RKO (cell line): Measurements from ENCODE around the gene PPP2R1B.

ENCODE experiments used
- DNase-seq: peaks from one replicate; pipeline ENCODE4 v3.0.0-alpha.2; 2016; ENCODE audit warnings: low spot score

Gene PPP2R1B

DNA sequence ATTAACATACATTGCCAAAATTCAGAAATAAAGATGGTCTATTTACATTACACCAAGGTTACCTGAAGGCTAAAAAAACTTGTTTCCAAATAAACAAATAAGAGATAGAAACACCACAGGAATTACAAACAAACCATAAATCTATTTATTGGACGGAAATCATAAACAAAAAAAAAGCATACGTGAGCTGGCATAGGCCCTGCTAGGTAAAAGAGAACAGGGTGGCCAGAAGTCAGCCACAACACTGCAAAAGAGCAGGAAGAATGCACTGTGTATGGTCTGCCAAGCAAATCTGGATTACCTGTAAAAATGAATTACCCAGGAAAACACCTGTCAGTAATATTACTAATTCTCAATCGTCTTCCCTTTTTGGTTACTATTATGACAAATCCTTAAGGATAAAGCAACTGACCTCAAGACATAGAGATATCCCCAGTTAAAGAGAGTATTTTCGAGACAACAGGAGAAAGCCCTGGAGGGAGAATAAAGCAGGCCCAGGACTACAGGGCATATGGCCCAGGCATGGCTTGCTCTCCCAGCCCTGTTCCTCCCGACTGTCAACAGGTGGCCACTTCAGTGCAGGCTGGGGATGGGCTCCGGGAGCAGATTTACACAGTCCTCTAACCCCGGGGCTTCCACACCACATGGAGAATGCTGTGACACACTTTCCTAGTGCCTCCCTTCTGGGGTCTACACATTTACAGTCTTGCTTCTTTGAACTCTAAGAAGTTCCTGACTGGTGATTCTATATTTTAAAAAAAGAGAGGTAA is 18.0 kb downstream of the PPP2R1B start:
- DNase-seq: no peak

DNA sequence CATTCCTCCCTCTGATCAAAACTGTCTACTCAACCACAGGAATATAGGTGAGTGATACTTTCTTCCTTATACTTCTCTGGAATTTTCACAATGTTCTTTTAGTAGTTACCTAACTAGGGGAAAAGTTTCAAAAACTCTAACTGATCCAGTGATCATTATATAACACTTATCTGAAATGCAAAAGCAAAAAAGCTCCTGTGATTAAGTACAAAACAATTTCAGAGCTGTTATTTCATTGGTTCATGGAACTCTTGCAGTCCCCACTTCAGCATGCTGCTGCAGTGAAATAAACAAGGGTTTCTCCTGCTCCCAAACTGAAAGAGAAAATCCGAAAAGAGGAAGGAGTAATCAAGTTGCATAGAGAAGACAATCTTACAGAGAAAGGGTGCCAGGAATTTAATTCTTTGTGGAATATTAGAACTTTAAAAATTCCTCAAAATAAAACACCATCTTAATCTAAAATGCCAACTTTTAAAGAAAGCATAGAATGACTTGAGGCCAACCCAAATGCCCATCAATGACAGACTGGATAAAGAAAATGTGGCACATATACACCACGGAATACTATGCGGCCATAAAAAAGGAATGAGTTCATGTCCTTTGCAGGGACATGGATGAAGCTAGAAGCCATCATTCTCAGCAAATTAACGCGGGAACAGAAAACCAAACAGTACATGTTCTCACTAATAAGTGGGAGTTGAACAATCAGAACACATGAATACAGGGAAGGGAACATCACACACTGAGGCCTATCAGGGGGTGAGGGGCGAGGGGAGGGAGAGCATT is 20.3 kb downstream of the PPP2R1B start:
- DNase-seq: no peak

DNA sequence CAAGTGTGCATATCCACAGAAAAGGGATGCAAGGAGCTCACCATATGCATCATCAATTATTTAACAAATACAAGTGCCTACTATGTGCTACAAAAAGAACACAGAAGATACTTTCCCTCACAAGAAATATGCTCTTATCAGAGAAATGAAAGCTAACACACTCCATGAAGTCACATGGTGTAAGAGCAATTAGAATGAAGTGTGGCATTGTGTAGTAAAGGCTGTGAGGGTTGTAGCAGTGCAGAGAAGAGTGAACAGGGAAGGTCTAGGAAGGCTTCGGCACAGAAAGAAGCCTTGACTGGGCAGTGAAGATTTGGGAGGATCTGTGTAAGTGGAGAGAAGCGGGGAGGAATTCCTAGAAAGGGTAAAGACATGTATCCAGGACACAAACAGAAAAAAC is 22.5 kb downstream of the PPP2R1B start:
- no peak for DNase-seq

DNA sequence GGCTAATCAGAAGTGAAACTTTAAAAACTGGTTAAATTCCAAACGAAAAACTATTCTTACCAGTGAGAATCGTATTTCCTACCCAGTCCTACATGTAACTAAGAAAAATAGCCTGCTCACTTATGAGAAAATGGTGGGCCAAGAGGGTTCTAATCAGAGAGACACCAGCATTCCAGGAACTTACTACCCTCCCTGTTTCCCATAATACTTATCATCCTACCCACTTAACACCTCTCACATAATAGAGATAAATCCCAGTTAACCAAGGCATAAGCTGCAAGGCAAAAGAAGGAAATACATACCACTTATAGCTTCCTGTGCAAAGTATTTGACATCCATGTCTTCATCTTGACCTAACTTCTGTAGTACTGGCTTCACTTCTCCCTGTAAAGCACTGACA is 24.4 kb downstream of the PPP2R1B start:
- DNase-seq: no peak

GRCh38 chr11:111739299-111739698 is 26.9 kb downstream of the PPP2R1B start:
- DNase-seq: no peak

DNA sequence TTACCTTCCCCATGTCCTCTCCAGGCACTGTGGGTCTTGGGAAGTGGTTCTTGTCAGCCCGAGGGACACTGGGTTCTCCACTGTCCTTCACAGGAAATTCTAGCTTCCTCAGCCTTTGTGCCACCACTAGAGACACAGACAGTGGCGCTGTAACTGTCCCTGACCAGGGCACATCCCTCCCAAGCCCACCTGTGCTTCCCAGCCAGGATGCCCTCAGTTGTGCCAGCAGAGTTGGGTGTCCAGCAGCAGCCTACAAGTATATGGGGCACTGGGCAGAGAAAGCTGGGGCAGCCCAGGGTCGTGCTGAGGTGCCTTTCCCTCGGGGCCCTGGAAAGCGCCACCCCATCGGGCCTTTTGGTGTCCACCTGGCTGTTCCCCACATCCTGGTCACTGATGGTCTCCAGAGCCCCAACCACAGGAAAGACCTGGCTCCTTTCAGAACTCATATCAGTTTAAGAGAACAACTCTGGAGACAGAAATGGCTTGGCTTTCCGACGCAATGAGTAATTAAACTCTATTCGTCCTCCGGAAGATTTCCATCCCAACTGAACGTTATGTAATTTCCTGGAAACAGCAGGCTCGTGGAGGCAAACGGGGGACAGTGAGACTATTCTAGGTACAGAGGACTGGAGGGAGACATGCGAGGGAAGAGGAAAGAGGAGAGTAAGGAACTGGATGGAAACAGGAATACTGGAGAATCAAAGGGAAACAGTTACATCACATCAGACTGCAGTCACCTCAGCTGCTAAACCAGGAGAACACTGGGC is 28.6 kb downstream of the PPP2R1B start:
- DNase-seq: no peak

- no peak for DNase-seq
Observed at GRCh38 chr11:111736621-111737443, 29.4 kb downstream of the PPP2R1B start.

DNA sequence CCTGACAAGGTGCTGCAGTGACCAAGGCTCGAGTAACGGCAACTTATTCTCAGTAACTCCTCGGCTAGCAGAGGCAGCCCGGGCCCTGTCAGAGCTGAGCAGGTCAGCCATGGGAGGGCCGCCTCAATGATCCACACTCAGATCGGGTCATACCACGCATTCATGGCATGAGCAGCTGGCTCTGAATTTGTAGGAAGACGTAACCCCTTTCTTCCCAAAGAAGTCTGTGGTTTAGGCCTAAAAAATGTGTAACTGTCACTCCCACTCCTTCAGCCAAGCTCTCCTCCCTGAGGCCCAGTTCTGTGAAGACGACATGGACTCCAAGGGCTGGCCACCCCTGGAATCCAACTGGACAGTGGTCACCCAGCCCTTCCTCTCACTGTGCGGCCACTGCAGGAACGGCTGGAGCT is 30.0 kb downstream of the PPP2R1B start:
- no peak for DNase-seq

- peak; percentile 65 for DNase-seq
Observed at GRCh38 chr11:111735262-111736116, 30.7 kb downstream of the PPP2R1B start.

GRCh38 chr11:111734954-111735261 is 31.3 kb downstream of the PPP2R1B start:
- DNase-seq: no peak

DNA sequence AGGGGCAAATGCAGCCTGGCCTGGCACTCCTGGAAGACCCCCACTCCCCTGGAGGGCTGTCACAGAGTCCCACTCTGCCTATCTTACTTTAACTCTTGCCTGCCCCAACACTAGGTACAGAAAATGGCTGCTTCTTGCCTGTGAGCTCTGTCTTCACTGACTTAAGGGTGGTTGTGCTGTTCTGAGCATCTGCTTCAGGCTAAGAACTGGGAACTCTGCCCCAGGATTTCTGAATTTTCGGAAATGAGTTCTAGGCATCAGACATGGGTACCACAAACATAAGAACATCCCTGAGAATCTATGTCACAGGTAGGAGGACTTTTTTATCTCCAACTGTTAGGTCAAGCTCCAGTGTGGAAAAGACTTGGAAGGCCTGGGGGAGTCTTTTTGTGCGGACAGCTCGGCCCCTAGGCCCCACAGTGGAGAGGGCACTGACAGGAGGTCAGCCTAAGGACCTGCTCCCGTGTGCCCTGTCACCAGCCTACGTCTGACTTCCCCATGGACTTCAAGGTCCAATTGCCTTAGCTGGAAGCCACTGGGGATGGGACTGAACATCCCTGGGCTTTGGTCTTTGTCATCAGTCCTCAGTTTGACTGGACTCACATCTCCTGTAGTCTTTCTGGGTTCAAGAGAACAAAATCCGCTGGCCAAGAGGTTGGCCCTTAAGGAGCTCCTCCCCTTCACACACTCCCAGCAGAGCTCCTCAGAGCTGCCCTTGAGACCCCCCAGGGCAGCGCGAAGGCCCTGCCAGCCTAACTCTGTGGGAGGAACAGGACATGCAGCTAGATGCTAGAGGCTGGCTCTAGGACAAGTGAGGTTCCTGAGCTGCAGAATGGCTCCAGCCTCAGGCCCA is 31.9 kb downstream of the PPP2R1B start:
- no peak for DNase-seq

GRCh38 chr11:111733611-111734088 is 32.5 kb downstream of the PPP2R1B start:
- no peak for DNase-seq

DNA sequence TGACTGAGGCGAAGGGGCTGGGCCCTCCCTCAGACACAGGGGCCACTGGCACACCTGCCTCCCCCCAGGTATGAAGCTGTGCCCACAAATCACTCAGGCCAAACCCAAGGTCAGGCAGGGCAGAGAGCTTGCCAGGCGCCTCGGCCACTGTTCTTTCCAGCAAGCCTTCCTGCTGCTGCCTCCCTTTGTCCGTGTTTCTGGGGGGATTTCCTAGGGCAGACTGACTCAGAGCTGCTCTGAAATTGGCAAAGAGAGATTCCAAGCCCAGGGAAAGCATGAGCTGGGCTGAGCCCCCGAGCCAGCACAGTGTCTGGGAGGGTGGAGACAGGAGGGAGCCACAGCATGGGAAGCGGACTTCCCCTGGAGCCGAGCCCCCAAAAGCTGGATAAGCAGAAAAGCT is 33.2 kb downstream of the PPP2R1B start:
- no peak for DNase-seq

DNA sequence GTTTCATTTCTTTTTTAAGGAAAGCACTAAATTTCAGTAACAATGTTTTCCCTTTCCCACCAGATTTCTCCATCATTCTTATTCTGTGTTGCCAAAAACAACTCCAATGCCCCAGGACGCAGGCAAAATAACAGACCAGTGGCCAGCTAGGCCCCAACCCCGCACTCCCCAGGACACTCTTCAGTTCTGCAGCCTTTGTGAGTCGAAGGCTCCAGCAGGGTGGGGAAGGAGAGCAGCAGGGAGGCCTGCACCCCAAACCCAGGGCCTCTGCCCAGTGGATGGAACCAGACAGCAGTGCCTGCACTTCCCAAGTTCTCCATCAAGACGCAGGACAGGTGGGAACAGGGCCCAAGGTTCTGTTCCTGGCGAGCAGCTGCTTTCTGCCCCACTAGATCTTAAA is 34.4 kb downstream of the PPP2R1B start:
- DNase-seq: no peak

GRCh38 chr11:111730871-111731591 is 35.2 kb downstream of the PPP2R1B start:
- DNase-seq: no peak

- no peak for DNase-seq
Observed at GRCh38 chr11:111729831-111730311, 36.3 kb downstream of the PPP2R1B start.

DNA sequence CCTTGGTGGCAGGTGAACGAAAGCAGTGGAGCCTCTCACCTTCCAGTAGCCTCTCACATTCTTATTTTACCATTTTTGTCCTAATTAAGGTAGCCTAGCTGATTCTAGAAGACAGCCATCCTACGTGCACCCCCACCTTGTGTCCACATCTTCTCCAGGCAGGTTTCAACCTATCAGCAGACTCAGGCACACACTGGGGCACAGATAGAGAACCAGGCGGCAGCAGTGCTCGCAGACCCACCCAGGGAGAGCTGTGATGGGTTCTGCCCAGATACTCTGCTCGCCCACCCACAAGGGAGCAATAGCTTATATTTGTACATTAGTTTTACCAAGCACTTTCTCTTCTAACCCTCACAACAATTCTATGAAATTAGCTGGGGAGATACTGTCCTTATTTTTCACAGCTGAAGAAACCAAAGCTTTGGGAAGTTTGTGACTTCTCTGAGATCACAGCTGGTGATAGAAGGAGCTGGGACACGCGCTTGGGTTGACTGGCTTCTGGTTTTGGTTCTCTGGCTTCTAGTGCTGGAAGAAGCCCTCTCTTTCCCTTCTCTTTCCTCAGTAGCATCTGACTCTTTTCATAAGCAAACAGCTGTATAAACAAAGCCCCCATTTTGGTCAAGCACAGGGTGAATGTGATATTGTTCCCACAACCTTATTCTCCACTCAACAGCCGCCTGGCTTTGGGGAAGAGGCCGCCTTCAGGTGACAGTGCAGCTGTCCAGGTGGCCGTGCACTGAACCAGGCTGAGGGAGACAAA is 36.9 kb downstream of the PPP2R1B start:
- DNase-seq: no peak

- no peak for DNase-seq
Observed at GRCh38 chr11:111727431-111727830, 38.8 kb downstream of the PPP2R1B start.
